ENCODE measurements around the gene CA6. TPM values are rescaled to one million over a fixed set of nuclear protein-coding genes. Genes with fewer than 3 reads are reported as not detected.

Gene CA6
- total RNA-seq, 1 experiment from 2014 or later: 0.11 TPM

- TF ChIP-seq ZSCAN18 (CRISPR knock-in tag; IDR thresholded peaks at IDR 0.05): no peak
- TF ChIP-seq, protein P1, sequence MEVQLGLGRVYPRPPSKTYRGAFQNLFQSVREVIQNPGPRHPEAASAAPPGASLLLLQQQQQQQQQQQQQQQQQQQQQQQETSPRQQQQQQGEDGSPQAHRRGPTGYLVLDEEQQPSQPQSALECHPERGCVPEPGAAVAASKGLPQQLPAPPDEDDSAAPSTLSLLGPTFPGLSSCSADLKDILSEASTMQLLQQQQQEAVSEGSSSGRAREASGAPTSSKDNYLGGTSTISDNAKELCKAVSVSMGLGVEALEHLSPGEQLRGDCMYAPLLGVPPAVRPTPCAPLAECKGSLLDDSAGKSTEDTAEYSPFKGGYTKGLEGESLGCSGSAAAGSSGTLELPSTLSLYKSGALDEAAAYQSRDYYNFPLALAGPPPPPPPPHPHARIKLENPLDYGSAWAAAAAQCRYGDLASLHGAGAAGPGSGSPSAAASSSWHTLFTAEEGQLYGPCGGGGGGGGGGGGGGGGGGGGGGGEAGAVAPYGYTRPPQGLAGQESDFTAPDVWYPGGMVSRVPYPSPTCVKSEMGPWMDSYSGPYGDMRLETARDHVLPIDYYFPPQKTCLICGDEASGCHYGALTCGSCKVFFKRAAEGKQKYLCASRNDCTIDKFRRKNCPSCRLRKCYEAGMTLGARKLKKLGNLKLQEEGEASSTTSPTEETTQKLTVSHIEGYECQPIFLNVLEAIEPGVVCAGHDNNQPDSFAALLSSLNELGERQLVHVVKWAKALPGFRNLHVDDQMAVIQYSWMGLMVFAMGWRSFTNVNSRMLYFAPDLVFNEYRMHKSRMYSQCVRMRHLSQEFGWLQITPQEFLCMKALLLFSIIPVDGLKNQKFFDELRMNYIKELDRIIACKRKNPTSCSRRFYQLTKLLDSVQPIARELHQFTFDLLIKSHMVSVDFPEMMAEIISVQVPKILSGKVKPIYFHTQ (CRISPR knock-in tag; IDR thresholded peaks at IDR 0.05): no peak
- TF ChIP-seq ATF6 (CRISPR knock-in tag; IDR thresholded peaks at IDR 0.05): no peak
- no peak for TF ChIP-seq SOX15 (CRISPR knock-in tag; IDR thresholded peaks at IDR 0.05)
- TF ChIP-seq, protein P2, sequence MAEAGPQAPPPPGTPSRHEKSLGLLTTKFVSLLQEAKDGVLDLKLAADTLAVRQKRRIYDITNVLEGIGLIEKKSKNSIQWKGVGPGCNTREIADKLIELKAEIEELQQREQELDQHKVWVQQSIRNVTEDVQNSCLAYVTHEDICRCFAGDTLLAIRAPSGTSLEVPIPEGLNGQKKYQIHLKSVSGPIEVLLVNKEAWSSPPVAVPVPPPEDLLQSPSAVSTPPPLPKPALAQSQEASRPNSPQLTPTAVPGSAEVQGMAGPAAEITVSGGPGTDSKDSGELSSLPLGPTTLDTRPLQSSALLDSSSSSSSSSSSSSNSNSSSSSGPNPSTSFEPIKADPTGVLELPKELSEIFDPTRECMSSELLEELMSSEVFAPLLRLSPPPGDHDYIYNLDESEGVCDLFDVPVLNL (CRISPR knock-in tag; IDR thresholded peaks at IDR 0.05; ENCODE audit: borderline replicate concordance, low read depth): no peak
Measured at GRCh38 chr1:9019896-9020295, 74.2 kb downstream of the CA6 start (continued).

- no peaks in the 10 kb centered on the region for H3K9me3 Mint-ChIP-seq
- no peak overlapping the region for H3K4me3 Mint-ChIP-seq
- H3K27me3 Mint-ChIP-seq (ENCODE audit: low read depth): no peaks in the 10 kb centered on the region
- ChIA-PET POLR2A (interaction anchor here (0.7 kb wide), 1 partner anchor 446 kb away, joined by 3 read pairs; no protein-coding TSS in a partner anchor), CTCF (interaction anchor here (0.5 to 3.1 kb wide), 3 partner anchors 15 to 81 kb away, joined by 3 to 17 read pairs (median 4); no protein-coding TSS in a partner anchor)
- DNase-seq (ENCODE audit: low spot score) (no peak), ATAC-seq (no peak)
- no peaks in the 10 kb centered on the region for H3K36me3 Mint-ChIP-seq
- H3K4me1 Mint-ChIP-seq: no peaks in the 10 kb centered on the region
- H3K27ac Mint-ChIP-seq: no peak overlapping the region
- TF ChIP-seq ZNF423 (CRISPR knock-in tag; IDR thresholded peaks at IDR 0.05): no peak
- TF ChIP-seq, protein P3, sequence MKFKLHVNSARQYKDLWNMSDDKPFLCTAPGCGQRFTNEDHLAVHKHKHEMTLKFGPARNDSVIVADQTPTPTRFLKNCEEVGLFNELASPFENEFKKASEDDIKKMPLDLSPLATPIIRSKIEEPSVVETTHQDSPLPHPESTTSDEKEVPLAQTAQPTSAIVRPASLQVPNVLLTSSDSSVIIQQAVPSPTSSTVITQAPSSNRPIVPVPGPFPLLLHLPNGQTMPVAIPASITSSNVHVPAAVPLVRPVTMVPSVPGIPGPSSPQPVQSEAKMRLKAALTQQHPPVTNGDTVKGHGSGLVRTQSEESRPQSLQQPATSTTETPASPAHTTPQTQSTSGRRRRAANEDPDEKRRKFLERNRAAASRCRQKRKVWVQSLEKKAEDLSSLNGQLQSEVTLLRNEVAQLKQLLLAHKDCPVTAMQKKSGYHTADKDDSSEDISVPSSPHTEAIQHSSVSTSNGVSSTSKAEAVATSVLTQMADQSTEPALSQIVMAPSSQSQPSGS (CRISPR knock-in tag; IDR thresholded peaks at IDR 0.05; ENCODE audit: borderline replicate concordance, low read depth): no peak
- no peak for TF ChIP-seq SMAD4 (CRISPR knock-in tag; IDR thresholded peaks at IDR 0.05)
- no peak for TF ChIP-seq SP1 (CRISPR knock-in tag; conservative IDR thresholded peaks at IDR 0.05)
- TF ChIP-seq, protein P4, sequence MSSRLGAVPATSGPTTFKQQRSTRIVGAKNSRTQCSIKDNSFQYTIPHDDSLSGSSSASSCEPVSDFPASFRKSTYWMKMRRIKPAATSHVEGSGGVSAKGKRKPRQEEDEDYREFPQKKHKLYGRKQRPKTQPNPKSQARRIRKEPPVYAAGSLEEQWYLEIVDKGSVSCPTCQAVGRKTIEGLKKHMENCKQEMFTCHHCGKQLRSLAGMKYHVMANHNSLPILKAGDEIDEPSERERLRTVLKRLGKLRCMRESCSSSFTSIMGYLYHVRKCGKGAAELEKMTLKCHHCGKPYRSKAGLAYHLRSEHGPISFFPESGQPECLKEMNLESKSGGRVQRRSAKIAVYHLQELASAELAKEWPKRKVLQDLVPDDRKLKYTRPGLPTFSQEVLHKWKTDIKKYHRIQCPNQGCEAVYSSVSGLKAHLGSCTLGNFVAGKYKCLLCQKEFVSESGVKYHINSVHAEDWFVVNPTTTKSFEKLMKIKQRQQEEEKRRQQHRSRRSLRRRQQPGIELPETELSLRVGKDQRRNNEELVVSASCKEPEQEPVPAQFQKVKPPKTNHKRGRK (CRISPR knock-in tag; IDR thresholded peaks at IDR 0.05; ENCODE audit: borderline replicate concordance): no peak
- no peak for TF ChIP-seq TP53 (CRISPR knock-in tag; IDR thresholded peaks at IDR 0.05)
- TF ChIP-seq TCF7 (CRISPR knock-in tag; IDR thresholded peaks at IDR 0.05; ENCODE audit: low read depth): no peak
- TF ChIP-seq OVOL2 (CRISPR knock-in tag; IDR thresholded peaks at IDR 0.05; ENCODE audit: borderline replicate concordance): no peak
- no peak for TF ChIP-seq CBFB (CRISPR knock-in tag; IDR thresholded peaks at IDR 0.05; ENCODE audit: low read depth)
- TF ChIP-seq, protein P5, sequence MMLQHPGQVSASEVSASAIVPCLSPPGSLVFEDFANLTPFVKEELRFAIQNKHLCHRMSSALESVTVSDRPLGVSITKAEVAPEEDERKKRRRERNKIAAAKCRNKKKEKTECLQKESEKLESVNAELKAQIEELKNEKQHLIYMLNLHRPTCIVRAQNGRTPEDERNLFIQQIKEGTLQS (CRISPR knock-in tag; conservative IDR thresholded peaks at IDR 0.05): no peak
- no peak for TF ChIP-seq NFE2L1 (CRISPR knock-in tag; IDR thresholded peaks at IDR 0.05)
- TF ChIP-seq, protein P6, sequence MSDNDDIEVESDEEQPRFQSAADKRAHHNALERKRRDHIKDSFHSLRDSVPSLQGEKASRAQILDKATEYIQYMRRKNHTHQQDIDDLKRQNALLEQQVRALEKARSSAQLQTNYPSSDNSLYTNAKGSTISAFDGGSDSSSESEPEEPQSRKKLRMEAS (CRISPR knock-in tag; IDR thresholded peaks at IDR 0.05): no peak
- no peak for TF ChIP-seq ZNF396 (CRISPR knock-in tag; IDR thresholded peaks at IDR 0.05; ENCODE audit: borderline replicate concordance)
- no peak for TF ChIP-seq FOXP1 (CRISPR knock-in tag; IDR thresholded peaks at IDR 0.05; ENCODE audit: borderline replicate concordance)
- no peak for TF ChIP-seq EMX1 (CRISPR knock-in tag; IDR thresholded peaks at IDR 0.05)
- no peak for TF ChIP-seq ZNF138 (CRISPR knock-in tag; conservative IDR thresholded peaks at IDR 0.05)
- TF ChIP-seq, protein P7, sequence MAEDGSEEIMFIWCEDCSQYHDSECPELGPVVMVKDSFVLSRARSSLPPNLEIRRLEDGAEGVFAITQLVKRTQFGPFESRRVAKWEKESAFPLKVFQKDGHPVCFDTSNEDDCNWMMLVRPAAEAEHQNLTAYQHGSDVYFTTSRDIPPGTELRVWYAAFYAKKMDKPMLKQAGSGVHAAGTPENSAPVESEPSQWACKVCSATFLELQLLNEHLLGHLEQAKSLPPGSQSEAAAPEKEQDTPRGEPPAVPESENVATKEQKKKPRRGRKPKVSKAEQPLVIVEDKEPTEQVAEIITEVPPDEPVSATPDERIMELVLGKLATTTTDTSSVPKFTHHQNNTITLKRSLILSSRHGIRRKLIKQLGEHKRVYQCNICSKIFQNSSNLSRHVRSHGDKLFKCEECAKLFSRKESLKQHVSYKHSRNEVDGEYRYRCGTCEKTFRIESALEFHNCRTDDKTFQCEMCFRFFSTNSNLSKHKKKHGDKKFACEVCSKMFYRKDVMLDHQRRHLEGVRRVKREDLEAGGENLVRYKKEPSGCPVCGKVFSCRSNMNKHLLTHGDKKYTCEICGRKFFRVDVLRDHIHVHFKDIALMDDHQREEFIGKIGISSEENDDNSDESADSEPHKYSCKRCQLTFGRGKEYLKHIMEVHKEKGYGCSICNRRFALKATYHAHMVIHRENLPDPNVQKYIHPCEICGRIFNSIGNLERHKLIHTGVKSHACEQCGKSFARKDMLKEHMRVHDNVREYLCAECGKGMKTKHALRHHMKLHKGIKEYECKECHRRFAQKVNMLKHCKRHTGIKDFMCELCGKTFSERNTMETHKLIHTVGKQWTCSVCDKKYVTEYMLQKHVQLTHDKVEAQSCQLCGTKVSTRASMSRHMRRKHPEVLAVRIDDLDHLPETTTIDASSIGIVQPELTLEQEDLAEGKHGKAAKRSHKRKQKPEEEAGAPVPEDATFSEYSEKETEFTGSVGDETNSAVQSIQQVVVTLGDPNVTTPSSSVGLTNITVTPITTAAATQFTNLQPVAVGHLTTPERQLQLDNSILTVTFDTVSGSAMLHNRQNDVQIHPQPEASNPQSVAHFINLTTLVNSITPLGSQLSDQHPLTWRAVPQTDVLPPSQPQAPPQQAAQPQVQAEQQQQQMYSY (CRISPR knock-in tag; IDR thresholded peaks at IDR 0.05): no peak
Measured at GRCh38 chr1:9020305-9020704, 74.6 kb downstream of the CA6 start.

Measured in WTC11 (cell line).